Activated CD4-positive, alpha-beta T cell treated with anti-CD3 and anti-CD28 coated beads, Interleukin-2, amount 50 U/mL, for 1 hour (primary cell): Measurements from ENCODE around the gene UST.
"Not testable (repeated sequence)": the region's sequence is repeated elsewhere in the genome, so short reads cannot be mapped to it uniquely, and the experiment has no call there.

ENCODE experiments used
- DNase-seq: peaks from one replicate; pipeline ENCODE4 v3.0.0-alpha.2; 2020

The UST gene

GRCh38 chr6:148842296-148843019 lies 95.6 kb downstream of the UST start:
- DNase-seq: no peak

DNA sequence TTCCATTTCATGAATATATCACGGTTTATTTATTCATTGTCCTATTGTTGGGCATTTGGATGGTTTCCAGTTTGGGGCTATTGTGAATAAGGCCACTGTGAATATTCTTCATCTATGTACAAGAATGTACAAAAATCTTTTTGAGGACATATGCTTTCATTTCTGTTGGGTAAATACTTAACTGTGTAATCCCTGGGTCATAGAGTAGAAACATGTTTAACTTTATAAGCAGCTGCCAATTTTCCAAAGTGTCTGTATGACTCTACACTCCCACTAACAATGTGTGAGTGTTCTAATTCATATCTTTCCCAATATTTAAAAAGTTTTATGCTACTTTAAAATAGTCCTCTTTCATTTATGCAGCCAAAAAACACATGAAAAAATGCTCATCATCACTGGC lies 98.6 kb downstream of the UST start:
- DNase-seq: no peak

GRCh38 chr6:148846778-148847761 lies 100.2 kb downstream of the UST start:
- DNase-seq: no peak

DNA sequence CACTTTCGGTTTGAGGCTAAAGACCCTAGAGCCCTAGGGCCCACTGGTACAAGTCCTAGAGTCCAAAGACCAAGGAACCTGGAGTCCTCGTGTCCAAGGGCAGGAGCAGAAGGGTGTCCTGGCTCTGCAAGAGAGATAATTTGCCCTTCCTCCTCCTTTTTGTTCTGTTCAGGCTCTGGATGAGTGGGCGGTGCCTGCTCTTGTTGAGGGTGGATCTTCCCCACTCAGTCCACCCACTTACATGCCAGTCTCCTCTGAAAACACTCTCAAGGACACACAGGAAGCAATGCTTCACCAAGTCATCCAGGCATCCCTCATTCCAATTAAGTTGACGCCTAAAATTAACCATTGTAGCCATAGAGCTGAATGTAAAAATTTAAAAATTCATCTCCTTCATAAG lies 102.1 kb downstream of the UST start:
- DNase-seq: no peak

GRCh38 chr6:148849449-148849848 lies 102.6 kb downstream of the UST start:
- not testable (repeated sequence) for DNase-seq

DNA sequence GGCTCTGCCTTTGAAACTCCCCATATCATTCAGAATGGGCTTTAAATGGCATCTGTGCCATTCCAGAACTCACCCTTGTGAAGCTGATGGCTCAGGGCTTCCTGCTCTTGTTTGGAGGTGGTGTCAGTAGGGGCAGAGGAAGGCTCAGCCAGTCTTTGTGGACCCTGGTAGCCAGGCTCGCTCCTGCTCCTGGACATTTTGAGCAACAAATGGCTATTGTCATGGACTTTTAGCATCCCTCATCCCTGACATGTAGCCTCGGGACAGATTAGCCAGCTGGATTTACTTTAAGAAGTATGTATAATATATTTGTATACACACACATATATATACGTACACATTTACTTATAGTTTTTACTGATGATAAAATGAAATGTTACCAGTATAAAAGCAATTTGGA lies 104.1 kb downstream of the UST start:
- DNase-seq: no peak

DNA sequence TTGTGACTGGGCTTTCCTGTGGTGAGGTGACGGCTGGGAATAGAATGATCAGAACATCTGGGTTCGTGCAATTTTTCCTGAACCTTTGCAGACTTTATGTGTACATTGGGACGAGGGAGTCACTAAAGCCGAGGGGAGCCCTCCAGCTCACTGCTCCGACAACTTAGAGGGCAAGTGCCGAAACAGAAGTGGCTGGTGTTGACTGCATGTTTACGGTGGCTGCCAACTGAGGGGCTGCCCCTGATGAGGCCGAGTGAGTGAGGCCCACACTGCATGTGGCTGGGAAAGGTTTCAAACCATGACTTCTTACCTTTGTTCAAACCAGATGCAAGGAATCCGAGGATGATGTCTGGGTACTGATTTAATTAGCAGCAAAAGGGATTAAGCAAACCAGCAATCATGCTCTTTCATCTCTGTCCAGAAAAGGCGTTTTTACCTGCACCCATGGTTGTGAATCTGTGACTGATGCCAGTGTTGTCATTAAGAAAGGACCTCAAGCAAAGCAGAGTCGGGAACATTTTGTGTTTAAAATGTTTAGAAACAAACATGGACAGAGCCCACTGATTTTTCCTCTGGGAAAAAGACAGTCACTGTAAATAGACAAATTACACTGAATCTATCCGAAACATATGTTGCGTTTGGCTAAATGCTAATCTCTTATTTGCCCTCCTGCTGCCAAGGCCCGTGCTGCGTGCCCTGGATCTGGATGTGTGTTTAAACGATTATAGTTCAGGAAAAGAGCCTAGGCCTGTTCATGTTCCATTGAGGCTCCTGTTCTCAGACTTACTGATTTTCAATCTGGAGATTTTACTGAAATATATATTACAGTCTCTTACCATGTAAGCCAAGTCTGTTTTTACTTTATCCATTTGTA lies 105.1 kb downstream of the UST start:
- no peak for DNase-seq

DNA sequence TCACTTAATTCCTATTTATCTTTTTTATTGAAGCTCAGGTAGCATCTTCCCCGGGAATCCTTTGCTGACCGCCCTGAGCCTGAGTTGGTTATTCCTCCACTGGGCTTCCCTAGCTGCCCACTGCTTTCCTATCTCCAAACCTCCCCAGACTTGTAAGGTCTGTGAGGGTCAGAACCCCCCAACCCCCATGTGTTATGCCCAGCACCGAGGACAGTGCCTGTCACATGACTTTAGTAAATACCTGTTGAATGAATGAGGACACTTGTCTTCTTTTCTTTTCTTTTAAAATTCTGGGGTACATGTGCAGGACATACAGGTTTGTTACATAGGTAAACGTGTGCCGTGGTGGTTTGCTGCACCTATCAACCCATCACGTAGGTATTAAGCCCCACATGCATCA lies 105.9 kb downstream of the UST start:
- DNase-seq: no peak

- DNase-seq: not testable (repeated sequence)
These were observed 106.3 kb downstream of the UST start for GRCh38 chr6:148853113-148853512.

DNA sequence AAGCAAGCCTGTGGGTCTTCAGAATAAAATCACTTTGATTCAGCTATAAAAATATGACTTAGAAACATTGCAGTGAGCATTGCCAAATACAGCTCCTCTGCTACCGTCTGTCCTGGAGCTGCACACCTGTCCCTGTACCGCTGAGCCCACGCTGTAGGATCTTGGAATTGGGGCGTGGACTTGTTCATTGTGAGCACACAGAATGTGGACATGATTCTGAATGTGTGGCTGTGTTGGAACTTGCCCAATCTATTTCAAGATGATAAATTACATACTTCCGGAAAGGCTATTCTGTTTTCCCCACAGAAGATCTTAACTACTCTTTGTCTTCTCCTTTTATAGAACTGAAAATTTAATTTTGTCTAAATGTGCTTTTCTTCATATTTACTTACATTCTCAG lies 107.3 kb downstream of the UST start:
- no peak for DNase-seq

DNA sequence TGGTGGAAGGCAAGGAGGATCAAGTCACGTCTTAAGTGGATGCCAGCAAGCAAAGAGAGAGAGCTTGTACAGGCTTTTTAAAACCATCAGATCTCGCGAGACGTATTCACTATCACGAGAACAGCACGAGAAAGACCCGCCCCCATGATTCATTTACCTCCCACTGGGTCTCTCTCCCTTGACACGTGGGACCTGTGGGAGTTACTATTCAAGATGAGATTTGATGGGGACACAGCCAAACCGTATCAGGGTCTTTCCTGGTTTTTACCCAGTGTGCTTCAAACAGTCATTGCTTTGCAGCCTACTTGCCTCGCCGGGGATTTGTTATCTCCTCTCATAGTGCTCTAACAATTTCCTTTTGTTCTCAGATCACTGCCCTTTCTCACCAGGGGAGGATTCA lies 108.2 kb downstream of the UST start:
- DNase-seq: no peak

DNA sequence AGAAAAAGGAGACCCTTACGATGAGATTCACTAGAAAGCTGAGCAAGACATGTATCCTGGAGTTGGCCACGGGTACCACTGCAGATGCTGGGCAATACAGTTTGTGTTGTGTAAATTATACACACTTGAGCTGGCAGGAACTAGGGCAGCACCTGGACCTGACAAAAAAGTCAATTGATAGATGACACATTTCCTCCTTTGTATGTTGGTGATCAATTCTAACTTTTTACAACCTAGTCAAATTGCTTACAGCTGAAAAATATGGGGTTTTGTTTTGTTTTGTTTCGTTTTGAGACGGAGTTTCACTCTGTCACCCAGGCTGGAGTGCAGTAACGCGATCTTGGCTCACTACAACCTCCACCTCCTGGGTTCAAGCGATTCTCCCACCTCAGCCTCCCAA lies 108.9 kb downstream of the UST start:
- no peak for DNase-seq

DNA sequence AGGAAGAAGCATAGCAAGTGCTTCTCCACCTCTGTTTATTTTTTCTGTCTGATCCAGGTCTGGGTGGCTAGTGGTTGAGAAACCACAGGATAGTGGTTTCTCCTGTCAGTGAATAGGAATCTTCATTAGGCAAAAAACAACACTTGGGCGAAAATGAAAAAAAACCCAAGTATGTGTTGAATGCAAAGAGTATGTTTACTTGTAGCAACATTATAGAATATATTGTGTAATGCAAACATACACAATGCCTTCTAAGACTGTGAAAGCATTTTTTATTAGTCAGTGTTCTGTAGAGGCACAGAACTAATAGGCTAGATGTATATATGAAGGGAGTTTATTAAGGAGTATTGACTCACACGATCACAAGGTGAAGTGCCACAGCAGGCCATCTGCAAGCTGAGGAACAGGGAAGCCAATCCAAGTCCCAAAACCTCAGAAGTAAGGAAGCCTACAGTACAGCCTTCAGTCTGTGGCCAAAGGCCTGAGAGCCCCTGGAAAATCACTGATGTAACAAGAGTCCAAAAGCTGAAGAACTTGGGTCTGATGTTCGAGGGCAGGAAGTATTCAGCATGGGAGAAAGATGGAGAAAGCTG lies 111.1 kb downstream of the UST start:
- no peak for DNase-seq

GRCh38 chr6:148864132-148864531 lies 117.3 kb downstream of the UST start:
- DNase-seq: not testable (repeated sequence)

- DNase-seq: no peak
These were observed 118.1 kb downstream of the UST start for GRCh38 chr6:148864941-148865340.

GRCh38 chr6:148866657-148867268 lies 119.9 kb downstream of the UST start:
- DNase-seq: no peak

DNA sequence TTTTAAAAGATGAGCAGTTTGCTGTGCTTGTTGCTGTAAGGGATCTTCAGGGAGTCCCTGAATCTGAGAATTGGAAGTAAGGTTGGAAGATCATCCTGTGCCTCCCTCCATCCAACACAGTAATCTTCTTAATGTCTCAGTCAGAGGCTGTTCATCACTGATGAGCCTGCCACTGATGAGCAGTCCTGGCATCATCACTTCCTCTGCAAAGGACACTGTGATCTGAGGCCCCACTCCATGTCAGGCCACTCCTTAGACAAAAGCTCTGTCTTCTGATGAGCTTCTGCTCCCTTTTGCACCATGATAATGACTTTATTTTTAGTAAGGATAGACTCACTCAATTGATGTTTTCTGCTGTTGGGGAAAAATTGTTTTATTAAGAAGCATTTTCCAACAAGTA lies 121.0 kb downstream of the UST start:
- no peak for DNase-seq

DNA sequence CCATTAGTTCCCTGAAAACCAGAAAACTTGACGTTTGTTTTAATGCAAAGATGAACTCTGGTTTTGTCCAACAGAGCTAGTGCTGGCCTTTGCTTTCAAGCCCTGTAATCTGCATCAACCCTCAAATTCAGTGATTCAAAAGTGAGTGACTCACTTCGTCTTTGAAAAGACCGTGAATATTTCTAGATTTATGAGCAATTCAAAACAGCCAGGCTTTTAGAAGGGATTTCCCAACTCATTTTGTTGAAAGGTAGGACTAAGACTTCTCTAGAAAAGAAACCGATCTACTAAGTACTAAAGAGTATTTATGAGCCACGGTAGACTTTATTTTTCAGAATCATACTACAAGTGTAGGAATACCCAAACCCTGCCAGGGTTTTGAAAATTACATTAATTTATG lies 121.5 kb downstream of the UST start:
- DNase-seq: no peak

DNA sequence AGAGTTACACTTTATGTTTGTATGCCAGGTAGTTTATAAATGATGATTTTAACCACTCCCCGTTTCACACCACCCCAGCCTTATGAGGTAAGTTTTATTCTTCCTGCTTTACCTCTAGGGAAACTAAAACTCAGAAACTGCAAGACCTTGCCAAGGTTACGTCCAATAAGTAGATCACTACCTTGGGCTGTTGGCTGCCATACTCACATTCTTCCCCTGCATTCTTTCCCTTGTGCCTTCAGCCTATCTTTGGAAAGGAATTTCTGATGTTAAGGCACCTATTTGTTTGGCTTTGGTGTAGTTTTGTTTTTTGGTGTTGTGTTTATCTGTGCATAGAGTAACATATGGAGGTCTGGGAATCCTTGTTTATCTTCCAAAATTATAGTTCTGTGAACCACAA lies 122.1 kb downstream of the UST start:
- DNase-seq: no peak

DNA sequence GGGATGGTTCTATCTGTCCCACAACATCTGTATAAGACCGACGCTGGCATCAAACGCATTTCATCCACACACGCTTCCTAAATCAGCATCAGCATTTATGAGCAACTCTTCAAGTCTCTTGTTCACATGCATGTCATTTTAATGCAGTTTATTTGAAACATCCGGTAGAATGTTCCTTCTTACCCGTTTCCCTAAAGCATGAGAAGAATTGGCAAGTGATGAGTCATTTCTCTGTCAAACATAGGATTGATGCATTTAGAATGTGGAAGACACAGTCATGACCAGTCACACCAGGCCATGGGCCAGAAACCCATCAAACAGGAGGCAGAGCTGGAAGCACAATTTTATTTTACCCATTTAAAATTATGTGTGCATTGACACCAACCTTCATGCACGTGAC lies 122.8 kb downstream of the UST start:
- no peak for DNase-seq

GRCh38 chr6:148873154-148873553 lies 126.3 kb downstream of the UST start:
- DNase-seq: no peak

GRCh38 chr6:148873868-148874267 lies 127.0 kb downstream of the UST start:
- no peak for DNase-seq
